CD4-positive, alpha-beta T cell treated with Interleukin-6 for 4 hours (primary cell): ENCODE results near the gene NKTR.

Source experiments
- DNase-seq: peaks from one replicate; pipeline ENCODE4 v3.0.0-alpha.2; 2020; ENCODE audit warnings: mixed read lengths

The NKTR gene

DNA sequence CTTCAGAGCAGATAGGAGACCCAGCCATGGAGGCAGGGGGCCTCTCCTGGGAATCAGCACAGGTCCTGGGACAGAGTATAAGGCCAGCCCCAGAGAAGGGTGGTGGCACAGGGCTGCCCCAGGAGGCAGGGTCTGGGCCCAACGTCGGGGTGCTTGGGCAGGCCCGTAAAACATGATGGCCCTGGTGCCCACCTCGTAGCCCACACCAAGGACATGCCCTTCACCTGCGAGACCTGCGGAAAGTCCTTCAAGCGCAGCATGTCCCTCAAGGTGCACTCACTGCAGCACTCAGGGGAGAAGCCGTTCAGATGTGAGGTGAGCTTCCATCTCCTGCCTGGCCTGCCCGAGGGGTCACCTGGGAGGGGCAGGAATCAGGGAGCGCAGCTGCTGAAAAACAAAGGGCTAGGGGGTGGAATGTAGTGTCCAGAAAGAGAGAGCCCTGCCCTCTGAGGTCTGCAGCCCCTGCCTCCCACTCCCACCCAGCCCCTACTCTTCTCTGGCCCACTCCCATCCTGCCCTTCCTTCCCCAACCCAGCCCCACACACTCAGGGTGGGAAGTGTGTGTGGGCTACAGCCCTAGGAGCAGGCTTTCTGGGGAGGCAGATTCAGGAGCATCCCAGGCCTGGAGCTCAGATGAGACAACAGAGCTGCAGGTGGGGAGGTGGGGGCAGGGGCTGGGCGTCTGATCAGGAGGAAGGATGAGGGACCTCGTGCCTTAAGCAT lies 62.5 kb downstream of the NKTR start:
- DNase-seq: no peak

DNA sequence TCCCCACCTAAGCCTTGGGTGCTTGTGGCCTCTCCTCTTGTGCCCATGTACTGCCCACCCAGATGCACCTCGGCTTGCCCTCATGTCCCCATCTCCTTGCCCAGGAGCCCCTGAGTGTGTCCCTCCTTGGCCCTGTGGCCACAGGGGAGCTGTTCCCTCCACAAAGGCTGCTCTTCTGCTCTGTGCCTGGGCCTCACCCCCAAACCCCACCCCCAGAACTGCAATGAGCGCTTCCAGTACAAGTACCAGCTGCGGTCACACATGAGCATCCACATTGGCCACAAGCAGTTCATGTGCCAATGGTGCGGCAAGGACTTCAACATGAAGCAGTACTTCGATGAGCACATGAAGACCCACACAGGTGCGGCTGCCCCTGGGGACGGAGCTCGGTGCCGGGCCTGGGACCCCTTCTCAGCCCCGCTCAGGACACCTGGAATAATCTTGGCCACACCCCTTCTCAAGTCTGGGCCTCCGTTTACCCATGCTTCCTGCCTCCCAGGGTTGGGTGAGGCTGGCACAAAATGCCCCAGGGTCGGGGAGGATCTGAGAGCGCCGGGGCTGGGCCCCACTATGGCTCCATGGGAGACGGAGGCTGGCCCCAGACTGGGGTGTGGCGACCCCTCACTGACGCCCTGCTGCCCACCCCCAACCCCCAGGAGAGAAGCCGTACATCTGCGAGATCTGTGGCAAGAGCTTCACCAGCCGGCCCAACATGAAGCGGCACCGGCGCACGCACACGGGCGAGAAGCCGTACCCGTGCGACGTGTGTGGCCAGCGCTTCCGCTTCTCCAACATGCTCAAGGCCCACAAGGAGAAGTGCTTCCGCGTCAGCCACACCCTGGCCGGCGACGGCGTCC lies 63.3 kb downstream of the NKTR start:
- no peak for DNase-seq

DNA sequence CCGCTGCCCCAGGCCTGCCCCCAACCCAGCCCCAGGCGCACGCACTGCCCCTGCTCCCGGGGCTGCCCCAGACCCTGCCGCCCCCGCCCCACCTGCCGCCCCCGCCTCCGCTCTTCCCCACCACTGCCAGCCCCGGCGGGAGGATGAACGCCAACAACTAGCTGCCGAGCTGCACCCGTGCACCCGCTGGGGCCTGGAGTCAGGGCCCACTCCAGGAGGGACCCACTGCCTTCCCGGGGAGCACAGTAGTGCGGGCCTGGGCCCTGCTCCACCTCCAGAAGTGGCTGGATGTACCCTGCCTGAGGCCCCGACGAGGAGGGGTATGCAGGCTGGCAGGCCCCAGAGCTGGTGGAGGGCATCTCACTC lies 63.9 kb downstream of the NKTR start:
- DNase-seq: no peak

- DNase-seq: no peak
Observed at GRCh38 chr3:42665050-42665878, 64.8 kb downstream of the NKTR start.

GRCh38 chr3:42666022-42666421 lies 65.5 kb downstream of the NKTR start:
- DNase-seq: no peak

GRCh38 chr3:42666577-42666998 lies 66.1 kb downstream of the NKTR start:
- DNase-seq: no peak

- no peak for DNase-seq
Observed at GRCh38 chr3:42667096-42667522, 66.6 kb downstream of the NKTR start.

DNA sequence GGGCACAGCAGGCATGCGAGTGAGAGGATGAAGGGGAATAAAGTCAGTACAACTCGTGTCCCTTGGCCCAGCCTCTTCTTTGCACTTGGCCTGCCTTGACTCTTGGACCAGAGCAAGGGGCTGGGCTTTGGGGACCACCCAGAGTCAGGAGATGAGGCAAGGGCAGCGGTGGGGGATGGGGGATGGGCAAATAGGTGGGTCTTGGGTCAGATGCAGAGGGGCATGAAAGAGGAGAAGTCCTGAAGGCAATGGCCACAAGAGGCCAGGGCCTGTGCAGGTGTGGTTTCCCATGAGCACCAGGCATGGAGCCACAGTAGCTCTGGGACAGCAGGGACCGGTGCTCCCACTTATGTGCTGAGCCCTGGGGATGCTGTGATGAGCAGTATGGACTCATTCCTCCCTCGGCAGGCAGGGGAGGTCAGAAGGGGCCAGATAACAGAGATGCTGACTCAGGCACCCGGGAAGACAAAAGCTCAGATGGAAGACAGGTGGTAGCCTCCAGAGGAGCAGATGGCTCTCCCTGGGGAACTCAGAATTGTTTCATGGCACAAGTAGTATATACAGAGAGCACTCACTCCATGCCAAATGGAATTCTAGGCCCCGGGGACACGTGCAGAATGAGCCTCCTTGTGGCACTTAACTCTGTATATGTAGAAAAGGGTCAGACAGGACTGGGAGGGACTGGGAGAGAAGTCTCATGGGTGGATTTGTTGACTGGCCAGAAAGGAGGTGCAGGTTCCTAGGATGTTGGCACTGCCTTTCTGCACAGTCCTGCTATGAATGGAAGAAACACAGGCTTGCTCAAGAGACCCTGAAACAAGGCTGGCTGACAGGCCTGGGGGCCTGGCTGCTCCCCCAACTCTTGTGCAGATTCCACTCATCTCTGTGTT lies 67.3 kb downstream of the NKTR start:
- no peak for DNase-seq

- DNase-seq: no peak
Observed at GRCh38 chr3:42668413-42668760, 67.9 kb downstream of the NKTR start.

GRCh38 chr3:42668793-42669217 lies 68.3 kb downstream of the NKTR start:
- no peak for DNase-seq

DNA sequence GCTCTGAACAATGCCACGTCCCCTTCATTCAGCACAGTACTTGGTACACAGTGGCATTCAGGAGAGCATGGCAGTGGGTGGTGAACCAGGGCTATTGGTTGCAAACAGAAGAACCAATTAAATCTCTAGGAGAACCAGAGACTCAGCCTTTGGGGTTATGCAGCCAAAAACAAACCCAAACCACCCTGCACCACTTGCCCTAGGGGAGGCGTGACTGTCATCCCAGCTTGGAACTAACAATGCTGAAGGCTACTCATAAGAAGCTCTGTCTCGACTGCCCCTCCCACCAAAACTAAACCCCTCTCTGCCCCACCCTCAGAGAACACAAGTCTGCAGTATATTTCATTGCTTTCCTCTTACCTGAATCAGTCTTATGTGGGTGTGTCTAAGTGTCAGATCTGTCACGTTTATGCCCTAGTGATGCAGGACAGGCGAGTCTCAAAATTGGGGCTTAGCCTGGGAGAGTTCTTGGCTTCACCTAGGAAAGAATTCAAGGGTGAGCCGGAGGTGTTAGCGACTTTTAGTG lies 69.6 kb downstream of the NKTR start:
- no peak for DNase-seq

GRCh38 chr3:42670670-42671069 lies 70.2 kb downstream of the NKTR start:
- no peak for DNase-seq

GRCh38 chr3:42672515-42672914 lies 72.0 kb downstream of the NKTR start:
- DNase-seq: no peak

DNA sequence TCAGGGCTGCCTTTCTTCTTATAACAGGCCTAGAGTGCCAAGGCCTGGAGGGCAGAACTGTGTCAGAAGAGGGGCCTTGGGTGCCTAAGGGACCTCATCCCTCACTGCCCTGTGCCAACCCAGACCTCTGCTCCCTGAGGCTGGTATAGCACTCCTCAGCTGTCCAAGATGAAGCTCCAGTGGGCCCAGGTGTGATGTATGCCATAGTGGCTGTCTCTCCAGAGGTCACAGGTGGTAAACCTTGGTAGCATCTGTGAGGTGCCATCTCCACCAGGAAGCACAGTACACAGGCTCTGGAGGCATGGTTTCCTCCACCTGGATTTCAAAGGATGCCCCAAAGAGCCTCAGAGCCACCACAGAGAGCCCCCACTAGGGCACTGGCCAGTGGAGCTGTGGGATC lies 72.6 kb downstream of the NKTR start:
- DNase-seq: no peak

DNA sequence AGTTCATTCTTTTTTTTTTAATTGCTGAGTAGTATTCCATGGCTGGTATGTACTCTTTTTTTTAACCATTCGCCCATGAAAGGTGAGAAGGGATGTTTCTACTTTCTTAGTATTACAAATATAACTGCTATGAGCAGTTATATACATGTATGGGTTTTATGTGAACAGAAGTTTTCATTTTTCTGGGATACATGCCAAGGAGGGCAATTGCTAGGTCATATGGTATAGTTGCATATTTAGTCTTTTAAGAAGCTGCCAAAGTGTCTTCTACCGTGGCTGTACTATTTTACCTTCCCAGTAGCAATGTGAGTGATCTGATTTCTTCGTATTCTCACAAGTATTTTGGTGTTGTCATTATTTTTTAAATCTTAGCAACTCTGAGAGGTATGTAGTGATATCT lies 73.7 kb downstream of the NKTR start:
- DNase-seq: no peak

DNA sequence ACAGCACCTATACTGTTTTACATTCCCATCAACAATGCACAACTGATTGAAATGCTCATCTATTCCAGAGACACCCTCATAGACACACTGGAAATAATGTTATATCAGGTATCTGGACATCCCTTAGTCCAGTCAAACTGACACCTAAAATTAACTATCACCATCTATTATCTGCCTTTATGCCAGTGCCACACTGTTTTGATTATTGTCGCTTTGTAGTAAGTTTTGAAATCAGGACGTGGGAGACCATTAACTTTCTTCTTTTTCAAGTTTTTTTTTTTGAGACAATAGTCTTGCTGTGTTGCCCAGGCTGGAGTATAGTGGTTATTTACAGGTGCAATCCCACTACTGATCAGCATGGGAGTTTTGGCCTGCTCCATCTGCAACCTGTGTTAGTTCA lies 75.4 kb downstream of the NKTR start:
- DNase-seq: no peak

GRCh38 chr3:42678447-42678846 lies 78.0 kb downstream of the NKTR start:
- no peak for DNase-seq

DNA sequence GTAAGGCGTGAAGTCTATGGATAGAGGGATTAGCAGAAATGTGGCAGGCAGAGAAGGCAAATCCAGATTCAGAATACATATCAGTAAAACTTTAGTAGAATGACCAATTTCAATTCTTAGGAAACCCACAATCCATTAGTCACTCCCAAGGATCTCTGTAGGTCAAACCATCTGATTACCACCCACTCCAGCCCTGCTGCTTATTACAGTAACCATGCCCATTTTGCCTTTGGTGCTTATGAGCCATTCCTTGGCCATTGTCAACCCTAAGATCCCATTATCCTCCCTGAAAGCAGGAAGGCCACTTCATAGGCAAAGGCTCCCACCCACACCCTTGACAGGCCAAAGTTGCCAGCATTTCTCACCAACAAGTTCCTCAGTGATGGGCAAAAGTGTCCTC lies 79.8 kb downstream of the NKTR start:
- DNase-seq: no peak

DNA sequence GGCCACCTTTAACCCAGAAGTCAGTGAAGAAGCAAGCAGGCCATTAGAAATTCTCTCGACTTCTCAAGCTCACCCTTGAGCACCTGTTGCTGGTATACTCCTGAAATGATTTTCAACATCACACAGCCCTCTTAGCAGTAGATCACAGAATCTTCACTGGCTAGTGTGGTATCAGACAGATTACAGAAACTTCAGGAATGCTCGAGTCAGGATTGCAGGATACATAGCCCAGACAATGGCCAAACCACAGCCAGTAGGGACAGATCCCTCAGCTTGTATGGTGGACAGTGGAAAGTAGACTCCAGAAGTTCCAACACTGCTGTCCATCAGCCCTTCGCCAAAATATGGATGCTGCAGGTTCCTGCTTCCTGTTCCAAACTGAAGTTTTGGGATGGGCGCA lies 80.3 kb downstream of the NKTR start:
- no peak for DNase-seq

- DNase-seq: no peak
Observed at GRCh38 chr3:42681361-42682038, 81.0 kb downstream of the NKTR start.

- DNase-seq: no peak
Observed at GRCh38 chr3:42682301-42683070, 82.0 kb downstream of the NKTR start.
